SKM-1 (cell line): ENCODE data around the gene MESP1.

Source experiments
- DNase-seq: peaks from one replicate; lab custom pipeline; 2025; ENCODE audit not compliant: unreplicated experiment; lab: John Stamatoyannopoulos, UW

MESP1 gene

DNA sequence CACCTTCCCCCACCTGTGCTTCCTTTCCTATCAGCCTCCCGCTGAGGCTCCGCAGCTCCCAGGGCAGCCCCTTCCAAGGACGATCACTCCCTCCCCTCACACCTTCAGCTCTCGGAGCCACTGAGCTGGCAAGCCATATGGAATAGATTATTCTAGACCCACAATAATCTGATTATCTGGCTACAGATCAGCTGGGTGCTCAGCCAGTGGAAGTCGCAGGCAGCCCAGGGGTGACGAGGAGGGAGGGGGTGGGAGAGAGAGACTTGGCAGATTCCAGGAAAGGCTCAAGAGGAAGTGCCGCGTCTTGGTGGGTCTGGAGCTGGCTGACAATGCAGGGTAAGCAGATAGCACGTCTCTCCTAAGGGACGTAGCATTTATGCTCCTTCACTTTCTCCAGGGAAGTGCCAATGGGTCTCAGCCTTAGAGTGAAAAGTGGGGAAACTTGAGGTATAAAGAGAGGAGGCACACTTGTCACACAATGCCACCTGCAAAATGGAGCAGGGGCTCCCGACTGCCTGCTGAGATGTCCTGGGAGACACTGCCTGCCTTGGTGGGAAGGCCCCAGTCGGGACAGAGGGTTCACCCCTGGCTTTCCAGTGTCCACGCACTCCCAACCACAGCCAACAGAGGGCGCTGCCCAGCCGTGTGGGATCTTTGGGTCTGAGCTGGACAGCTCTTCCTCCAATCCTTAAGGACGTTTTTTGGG is 9.4 kb upstream of the MESP1 start:
- DNase-seq, result peak; percentile 40

DNA sequence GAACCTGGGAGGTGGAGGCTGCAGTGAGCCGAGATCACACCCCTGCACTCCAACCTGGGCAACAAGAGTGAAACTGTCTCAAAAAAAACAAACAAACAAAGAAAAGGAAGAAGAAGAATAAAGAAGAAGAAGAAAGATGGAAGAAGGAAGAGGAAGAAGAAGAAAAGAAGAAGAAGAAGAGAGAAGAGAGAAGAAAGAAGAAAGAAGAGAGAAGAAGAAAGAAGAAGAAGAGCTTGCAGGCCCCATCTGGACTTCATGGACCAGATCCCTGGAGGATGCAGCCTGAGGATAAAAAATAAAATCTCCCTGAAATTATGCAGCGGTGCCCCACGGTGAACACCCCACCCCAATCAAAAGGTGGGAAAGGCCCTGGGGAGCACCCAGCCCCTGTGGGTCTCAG is 8.8 kb upstream of the MESP1 start:
- DNase-seq, result no peak

DNA sequence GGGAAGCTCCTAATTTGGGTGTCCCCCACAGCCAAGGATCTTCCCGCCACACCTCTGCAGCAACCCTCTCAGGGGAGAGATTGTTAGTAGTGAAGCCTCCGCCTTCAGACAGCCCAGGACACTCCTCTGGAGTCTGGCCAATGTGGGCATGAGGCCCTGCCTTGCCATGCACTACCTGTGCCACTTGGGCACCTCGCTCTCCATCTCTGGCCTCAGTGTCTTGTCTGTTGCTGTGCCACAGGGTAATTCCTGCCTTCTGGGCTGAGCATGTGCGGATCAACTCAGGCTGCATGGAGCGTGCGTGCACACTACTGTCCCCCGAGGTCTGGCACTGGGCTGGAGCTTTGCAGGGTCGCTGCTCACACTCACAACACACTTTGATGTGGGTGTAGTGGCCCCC is 7.9 kb upstream of the MESP1 start:
- no peak for DNase-seq

DNA sequence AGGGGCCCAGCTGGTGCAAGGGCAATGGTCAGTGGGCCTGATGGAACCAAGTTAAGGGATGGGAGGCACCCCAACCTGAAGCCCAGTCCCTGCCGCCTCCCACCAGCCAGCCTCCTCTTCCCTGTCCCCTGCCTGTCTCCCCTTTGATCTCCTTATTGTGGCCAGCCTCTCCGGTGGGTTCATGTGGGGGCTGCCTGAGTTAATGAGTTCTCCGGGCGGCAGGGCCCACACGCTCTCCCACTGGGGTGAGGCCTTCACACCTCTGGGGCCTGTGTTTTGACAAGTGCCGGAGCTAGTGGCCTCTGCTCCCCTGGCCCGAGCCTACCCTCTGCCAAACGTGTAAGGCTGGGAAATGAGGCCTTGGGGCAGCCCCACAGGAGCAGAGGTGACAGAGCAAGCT is 7.2 kb upstream of the MESP1 start:
- DNase-seq, result no peak

DNA sequence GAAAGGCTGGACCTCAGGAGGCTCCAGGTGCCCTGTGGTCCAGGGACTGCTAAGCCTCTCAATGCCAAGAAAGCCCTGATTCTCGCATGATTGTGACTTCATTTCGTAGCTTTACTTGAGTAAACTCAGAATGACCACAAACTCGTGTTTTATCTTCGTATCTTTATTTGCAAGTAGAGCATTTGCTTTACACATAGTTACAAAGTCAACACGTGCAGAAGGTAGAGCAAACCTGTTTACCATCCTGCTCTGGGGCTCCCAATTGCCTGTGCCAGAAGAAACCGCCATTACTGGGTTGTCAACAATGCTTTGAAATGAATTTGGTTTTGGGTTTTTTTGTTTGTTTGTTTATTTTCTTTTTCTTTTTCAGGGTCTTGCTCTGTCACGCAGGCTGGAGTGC is 5.8 kb upstream of the MESP1 start:
- no peak for DNase-seq

DNA sequence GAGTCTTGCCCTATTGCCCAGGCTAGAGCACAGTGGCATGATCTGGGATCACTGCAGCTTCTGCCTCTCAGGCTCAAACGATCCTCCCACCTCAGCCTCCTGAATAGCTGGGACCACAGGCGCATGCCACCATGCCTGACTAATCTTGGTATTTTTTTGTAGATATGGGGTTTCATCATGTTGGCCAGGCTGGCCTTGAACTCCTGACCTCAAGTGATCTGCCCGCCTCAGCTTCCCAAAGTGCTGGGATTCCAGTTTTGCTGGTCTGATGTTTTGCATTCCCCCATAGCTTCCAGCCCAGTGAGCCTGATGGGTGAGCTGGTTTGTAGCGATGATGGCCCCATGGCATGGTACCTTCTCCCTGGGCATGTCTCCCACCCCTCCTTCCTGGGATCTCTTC is 4.7 kb upstream of the MESP1 start:
- DNase-seq, result no peak

DNA sequence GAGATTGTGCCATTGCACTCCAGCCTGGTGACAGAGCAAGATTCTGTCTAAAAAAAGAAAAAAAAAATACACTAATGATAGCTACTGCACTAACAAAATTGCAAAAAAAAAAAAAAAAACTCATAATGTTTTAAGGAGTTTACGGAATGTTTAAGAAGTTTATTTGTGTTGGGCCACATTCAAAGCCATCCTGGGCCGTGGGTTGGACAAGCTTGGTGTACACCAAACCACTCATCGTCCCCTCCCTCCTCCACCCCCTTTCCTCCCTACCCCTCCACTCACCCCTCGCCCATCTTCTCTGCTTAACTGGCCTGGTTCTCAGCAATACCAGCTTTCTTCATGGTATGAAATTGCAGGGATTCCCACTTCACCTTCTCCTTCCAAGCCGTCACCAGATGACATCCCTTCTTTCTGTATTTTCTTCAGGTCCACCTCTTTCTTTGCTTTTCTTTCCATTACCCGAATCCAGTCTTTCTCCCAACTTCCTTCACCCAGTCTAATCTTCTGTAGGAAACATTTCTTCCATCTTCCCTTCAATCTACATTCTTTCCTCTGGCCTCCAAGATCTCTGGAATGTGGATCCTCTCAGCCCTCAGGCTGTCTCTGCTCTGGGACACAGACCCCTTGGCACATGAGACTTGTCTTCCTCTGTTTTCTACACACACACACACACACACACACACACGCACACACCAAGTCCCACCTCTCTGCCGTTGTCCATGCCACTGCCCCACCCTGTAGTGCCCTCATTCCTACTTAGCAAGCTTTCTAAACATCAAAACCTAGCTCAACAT is 3.5 kb upstream of the MESP1 start:
- DNase-seq, result no peak

DNA sequence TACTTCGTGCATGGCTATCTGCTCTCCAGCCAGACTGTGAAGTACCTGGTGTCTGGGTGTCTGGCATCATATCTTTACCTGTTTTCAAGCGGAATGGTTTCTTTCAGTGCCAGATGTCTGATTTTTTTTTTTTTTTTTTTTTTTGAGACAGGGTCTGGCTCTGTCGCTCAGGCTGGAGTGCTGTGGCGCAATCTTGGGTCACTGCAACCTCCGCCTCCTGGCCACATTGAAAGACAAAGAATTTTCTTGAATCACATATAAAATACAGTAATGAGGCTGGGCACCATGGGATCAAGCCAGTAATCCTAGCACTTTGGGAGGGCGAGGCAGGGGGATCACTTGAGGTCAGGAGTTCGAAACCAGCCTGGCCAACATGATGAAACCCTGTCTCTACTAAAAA is 2.8 kb upstream of the MESP1 start:
- no peak for DNase-seq

DNA sequence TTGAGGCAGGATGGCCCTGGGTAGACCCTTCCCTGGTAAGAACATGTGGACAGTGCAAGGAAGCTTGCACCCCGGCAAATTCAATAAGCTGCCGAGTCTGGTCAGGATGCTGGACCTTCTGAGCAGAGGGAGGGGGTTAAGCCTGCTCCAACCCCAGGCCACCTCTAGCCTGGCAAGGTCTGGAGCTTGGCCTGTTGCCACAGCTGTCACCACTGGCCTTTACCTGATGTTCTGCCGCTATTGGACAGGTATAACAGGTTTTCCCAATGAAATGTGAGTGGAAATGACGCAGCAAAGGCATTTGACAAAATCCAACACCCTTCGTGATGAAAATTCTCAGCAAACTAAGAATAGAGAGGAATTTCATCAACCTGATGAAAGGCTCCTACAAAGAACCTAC is 699 bp upstream of the MESP1 start:
- DNase-seq, result no peak

DNA sequence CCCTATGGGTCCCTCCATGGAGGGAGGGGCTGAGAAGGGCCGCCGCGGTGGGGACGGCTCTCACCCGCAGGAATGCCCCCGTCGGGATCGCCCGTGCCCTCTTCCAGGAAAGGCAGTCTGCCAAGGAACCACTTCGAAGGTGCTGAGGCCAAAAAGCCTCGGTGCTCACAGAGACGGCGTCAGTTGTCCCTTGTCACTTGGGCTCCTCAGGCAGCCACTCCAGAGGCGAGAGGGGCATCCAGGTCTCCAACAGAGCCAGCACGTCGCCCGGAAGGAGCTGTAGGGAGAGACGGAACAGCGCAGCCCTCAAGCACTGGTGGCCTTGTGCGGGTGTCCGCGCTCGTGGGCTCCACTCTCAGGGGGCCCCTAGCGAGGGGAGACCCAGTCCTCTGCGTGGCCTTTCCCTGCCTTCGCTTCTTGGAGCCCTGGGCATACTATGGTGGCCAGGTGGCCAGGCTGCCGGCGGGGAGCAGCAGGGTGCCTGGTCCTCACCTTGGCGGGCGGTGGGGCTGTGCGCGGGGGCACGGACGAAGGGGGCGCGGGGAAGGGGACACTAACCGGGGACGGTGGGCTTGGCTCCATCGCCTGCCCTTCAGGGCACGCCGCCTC is 994 bp downstream of the MESP1 start:
- no peak for DNase-seq

DNA sequence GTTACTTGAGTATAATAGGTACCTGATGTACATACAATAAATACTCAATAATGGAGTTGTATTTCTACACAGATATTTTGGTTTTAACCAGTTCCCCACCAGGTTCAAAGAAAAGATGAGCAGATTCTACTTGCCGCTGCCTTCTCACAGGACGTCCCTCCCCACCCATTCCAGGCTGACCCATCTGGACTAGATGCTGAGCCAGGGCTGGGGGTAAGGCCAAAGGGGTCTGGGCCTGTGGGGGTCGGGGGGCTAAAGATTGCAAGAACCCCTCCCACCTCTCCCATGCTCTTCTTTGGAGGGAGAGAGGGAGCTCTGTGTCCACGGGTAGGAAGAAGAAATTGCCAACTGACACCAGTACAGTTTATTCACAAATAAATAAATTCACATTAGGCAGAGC is 1.5 kb downstream of the MESP1 start:
- DNase-seq, result no peak

DNA sequence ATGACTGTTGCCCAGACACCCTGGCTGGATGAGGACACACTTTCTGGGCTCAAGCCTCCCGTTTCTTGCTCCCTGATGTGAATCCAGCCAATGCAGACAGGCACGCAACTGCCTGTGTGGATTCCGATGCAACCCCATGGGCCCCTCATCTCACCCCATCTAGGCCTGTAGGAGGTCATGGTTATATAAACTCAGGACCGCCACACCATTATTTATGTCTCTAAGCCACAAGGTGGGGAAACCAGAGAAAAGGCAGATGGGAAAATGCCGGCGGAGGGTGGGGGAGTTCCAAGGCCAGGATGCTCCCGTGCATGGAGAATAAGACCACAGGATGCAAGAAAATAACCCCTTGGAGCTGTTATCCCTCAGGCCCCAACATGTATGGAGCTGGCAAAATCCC is 2.0 kb downstream of the MESP1 start:
- DNase-seq, result no peak

DNA sequence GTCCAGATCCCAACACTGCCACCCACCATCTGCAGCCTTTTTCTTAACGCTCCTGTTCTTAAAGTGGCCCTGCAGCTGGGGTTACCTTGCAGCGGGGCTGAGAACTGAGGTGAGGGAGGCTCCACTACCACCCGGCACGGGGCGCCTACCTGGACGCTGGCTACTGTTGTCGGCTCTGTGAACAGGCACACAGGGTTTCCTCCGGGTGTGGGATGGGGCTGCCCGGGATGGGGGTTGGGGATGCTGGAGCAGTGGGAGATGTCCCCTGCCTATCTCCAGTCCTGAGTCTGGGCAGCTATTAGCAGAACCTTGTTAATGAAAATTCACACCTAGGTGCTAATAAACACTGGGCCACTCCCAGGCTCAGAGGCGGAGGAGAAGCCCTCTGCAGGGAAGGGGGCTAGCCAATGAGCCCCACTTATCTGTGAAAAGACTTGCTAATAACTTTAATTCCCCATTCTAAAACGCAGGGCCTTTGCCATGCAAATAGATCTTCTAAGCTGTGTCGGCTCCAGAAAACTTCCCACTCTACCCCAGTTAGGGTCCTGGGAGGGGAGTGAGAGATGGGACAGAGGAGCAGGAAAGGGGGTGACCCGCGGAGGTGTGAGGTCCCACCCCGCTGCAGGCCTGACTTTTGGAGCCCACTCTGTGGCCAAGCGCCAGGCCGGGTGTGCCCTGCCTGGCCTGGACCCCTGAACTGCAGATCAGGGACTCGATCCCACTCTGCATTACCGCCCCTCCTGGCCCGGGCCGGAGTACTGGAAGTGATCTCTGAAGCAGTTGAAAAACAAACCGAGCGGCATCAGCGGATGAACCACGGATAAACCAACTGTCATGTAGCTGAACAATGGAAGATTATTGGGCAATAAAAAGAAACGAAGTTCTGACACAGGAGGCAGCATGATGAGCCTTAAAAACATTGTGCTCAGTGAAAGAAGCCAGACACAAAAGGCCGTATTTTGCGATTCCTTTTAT is 3.1 kb downstream of the MESP1 start:
- DNase-seq, result no peak

DNA sequence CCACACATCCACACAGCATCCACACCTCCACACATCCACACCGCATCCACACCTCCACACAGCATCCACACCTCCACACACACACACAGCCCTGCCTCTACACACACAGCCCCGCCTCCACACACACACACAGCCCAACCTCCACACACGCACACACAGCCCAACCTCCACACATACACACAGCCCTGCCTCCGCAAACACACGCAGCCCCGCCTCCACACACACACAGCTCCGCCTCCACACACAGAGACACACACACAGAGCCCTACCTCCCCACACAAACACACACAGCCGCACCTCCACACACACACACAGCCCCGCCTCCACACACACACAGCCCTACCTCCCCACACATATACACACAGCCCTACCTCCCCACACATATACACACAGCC is 4.7 kb downstream of the MESP1 start:
- no peak for DNase-seq

DNA sequence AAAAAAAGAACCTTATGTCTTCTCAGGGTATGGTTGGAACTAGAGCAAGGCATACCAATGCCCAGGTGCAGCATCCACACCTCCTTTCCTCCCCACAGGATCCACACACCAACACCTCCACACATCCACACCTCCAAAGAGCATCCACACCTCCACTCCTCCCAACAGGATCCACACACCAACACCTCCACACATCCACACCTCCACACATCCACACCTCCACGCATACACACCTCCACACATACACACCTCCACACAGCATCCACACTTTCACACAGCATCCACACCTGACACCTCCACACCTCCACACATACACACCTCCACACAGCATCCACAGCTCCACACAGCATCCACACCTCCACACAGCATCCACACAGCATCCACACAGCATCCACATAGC is 5.3 kb downstream of the MESP1 start:
- no peak for DNase-seq

DNA sequence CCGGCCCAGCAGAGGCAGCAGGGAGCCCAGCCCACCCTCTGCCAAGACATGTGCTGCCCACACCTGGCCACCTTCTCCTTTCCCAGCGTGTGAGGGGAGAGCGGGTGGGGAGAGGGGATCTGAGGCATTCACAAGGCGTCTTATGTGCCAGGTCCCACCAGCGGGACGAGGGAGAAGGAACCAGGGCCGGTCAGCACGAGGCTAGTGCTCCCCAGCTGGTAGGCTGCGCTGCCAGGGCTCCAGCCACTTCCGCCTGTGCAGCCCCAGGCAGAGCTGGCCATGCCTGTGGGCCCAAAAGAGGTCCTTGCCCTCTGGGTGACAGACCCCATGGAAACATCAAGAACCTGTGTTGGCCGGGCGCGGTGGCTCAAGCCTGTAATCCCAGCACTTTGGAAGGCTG is 5.9 kb downstream of the MESP1 start:
- DNase-seq, result no peak

DNA sequence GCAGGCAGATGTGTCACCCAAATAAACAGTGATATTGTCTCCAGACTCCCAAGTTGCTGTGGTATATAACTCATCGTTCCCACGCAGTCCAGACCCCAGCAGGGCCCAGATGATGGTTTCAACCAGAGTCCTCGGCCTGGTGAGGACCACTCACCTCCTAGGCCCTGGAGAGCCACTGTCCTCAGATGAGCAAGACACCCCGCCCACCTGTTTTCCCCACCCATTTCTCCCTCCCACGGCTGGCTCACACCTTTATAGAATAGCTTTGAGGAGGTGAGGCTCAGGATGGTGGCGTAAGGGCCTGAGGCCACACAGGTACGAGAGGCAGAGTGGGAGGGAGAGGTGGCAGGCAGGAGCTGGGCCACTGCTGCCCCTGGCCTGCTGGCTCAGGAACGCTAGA is 7.5 kb downstream of the MESP1 start:
- DNase-seq, result no peak

DNA sequence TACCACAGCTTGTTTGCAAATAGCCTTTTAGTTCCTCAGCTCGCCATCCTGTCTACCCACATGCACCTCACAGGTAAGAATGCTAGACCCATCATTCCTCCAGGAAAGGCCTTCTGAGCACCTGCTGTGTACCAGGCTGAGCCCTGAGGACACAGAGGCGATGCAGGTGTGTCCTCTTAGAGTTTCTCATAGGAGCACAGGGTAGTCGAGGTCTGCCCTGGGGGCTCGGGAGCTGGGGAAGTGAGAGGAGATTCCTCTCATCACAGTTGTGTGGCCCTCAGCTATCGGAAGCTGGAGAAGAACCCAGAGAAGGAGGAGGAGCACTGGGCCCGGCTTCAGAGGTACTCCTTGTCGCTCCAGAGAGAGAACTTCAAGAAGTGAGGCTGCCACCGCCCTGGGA is 8.0 kb downstream of the MESP1 start:
- DNase-seq, result no peak

DNA sequence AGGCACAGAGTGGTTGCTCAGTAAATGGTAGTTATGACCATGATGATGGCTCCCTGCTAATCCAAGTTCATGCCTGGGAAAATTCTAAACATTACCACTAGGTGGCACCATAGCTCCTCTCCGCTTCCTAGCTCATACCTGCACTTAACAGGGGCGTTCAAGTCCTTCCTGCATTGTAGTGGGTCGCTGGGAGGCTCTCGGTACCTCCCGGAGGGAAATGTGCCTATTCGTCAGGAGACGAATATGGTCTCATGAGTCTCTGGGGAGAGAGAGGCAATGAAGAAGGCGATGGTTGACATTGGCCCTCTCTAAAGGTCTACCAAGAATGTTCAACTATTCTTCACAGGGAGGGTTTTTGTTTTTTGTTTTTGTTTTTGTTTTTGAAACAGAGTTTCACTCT is 10.9 kb downstream of the MESP1 start:
- DNase-seq, result peak; percentile 69

DNA sequence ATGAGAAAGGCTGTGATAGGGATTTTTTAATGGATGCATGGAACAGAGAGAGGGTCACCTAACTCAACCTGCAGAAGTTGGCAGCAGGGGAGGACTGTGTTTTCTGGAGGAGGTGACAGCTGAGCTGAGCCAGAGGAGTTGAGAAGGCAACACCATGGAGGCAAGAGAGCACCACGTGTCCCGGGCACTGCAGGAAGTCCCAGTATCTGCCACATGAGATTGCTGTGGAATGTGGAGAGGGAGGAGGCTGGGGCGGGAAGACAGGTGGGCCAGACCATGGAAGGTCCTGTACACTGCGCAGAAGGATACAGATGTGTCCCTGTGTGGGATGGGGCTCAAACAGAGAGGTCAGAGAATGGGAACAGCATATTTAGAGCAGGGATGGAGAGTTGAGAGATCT is 15.3 kb downstream of the MESP1 start:
- DNase-seq, result no peak

DNA sequence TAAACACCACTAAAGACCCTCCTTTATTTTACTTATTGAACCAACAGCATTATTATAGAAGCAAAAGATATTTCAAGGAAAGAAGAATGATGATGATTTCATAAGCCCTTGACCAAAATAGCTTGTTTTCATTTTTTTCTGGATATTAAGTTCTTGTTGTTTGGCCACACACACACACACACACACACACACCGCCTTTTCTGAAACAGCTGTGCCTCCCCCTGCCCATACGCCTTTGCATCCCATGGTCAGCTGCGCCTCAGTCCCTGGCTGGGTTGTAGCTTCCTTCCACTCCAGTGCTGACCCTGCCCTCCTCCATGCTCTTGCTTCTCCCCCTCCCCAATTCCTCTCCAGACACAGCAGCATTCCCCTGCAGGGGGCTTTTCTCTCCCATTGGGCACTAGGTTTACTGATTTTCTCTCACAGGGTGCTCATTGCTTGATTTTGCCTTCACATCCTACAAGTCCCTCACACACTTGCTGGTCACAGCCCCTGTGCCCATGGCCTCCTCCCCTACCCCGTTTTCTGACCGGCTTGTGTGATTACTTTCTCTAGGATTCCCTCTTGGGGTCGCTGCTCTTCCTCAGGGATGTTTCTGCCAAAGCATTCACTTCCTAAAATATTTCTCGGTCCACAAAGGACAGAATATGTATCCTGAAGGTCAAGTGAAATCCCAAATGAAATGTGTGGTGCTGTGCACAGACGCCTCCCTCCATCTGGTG is 18.4 kb downstream of the MESP1 start:
- DNase-seq, result no peak
